NCI-H345 (cell line): Measurements from ENCODE around the gene SPAG9.
"Not testable (repeated sequence)": the region's sequence is repeated elsewhere in the genome, so short reads cannot be mapped to it uniquely, and the experiment has no call there.

Experiments used
- DNase-seq: peaks from one replicate; lab custom pipeline; 2025; lab: John Stamatoyannopoulos, UW

The SPAG9 gene

DNA sequence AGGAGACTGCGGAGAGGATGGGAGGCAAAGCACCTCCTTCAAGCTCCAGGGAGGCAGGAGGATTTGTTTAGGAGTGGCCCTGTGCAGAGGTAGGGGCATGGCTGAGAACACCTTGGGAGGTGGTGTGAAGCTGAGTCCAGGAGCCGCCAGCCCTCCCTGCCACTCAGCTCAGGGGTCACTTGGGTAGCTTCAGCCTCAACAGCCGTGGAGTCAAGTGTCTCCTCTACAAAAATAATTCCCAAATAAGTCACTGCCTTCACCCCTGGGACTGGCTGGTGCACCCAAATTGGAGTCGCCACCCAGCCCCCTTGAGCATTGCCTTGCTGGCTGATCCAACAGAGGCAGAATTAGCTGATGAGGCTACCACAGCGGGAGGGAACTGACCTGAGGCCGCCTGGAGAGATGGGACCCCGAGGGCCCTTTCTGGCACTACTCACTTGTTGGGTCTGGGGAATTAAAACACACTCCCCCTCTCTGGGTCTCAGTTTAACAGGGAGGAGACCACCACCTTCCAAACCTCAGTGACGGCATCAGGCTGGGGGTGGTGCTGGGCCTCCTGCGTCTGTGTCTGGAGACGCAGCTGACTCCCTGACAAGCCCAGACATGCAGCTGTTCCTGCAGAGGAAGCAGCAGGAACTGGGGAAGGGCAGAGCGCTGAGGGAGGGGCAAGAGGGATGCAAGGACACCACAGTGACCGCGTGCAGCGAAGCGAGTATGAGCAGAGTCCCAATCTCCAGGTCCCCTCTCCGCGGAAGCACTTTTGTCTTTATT is 166.7 kb downstream of the SPAG9 start:
- peak; percentile 81 for DNase-seq

DNA sequence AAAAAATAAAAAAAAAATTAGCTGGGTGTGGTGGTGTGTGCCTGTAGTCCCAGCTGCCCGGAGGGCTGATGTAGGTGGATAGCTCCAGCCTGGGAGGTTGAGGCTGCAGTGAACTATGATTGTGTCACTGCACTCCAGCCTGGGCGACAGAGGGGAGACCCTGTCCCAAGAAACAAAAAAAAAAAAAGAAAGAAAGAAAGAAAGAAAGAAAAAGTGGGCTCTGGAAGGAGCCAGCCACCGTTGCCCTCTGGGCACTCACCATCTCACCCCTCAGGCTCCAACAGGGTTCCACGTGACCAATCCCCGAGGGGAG is 167.2 kb downstream of the SPAG9 start:
- DNase-seq = no peak

DNA sequence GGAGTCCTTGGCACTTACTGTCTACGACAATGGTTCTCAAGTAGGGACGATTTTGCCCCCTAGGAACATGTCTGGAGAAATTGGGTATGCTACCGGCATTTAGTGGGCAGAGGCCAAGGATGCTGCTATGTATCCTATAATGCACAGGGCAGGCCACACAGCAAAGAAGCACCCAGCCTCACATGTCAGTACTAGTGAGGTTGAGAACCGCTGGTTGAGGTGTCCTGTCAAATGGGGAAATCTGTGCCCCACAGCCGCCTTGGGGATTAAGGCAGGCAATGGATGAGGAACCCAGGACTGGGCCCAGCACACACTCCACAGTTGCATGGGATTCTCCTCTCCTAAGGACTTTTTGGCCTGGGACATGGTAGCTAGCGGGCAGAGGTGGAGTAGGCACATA is 167.8 kb downstream of the SPAG9 start:
- DNase-seq = no peak

- DNase-seq = peak; percentile 87
Observed at GRCh38 chr17:50952013-50952412, 168.7 kb downstream of the SPAG9 start.

- DNase-seq = peak; percentile 42
Observed at GRCh38 chr17:50949989-50950877, 170.4 kb downstream of the SPAG9 start.

DNA sequence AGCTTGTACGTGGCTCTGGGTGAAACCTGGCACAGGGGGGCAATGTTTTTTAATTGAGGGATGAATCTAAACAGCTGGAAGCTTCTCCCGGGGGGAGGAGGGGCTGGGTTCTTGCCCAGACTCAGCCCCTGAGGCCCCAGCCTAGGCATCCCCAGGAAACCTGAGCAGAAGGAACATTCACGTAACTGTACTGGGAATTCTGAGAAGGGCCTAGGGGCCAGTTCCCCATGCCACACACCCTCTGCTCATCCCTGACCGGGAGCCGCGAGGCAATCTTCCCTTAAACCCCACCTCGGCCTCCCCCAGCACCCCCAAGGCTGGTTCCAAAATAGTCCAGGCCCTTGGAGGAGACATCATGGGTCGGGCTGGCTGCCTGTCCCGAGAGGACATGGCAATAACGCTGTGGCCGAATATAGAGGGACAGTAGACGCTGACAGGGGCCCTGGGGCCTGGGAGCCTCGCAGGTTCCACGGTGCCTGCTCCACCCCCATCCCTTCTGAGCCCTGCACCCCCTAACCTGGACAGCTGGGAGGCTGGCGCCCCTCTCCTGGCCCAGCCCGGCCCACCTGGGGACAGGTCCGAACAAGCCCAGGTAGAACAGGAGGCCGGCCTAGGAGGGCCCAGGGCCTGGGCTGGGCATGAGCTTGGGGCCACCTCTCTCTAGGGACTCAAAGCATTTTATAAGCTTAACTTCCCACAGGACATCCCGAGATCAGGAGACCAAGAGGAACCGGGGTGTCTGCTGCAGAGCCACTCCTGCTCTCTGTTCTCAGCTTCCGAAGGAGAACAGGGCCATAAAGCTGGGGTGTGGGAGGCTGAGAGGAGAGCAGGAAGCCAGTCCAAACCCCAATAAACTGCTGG is 171.3 kb downstream of the SPAG9 start:
- no peak for DNase-seq

- DNase-seq = no peak
Observed at GRCh38 chr17:50948711-50949110, 172.0 kb downstream of the SPAG9 start.

GRCh38 chr17:50947782-50948543 is 172.7 kb downstream of the SPAG9 start:
- peak; percentile 85 for DNase-seq

GRCh38 chr17:50946891-50947781 is 173.5 kb downstream of the SPAG9 start:
- DNase-seq = no peak

DNA sequence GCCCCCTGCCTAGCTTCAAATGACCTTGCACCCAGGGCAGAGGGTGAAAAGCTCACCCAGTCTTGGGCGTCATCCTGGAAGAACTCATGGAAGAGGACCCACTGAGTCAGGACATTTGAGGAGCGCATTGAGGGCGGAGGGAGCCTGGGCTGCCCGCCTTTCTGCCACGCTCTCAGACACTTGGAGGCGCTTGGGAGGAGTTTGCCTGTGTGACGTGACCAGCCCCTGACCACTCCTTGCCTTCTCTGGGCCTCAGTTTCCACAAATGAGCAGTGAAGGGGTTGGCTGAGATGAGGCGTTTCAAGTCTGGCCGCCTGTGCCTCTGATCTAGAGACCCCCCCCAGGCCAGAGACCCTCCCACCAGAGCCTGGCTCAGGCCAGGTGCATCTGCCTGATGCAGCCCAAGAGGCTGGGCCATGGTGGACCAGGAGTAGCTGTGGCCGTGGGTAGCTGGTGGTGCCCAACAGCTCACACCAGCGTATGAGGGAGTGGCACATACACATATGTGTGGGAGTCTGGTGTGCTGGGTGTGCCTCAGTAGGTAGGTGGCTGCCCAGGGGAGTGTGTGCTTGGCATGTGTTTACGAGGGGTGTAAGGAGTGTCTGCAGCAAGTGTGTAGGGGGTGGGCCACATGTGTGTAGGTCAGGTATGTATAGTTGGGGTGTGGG is 174.3 kb downstream of the SPAG9 start:
- DNase-seq = no peak

GRCh38 chr17:50945779-50946222 is 174.9 kb downstream of the SPAG9 start:
- DNase-seq = no peak

DNA sequence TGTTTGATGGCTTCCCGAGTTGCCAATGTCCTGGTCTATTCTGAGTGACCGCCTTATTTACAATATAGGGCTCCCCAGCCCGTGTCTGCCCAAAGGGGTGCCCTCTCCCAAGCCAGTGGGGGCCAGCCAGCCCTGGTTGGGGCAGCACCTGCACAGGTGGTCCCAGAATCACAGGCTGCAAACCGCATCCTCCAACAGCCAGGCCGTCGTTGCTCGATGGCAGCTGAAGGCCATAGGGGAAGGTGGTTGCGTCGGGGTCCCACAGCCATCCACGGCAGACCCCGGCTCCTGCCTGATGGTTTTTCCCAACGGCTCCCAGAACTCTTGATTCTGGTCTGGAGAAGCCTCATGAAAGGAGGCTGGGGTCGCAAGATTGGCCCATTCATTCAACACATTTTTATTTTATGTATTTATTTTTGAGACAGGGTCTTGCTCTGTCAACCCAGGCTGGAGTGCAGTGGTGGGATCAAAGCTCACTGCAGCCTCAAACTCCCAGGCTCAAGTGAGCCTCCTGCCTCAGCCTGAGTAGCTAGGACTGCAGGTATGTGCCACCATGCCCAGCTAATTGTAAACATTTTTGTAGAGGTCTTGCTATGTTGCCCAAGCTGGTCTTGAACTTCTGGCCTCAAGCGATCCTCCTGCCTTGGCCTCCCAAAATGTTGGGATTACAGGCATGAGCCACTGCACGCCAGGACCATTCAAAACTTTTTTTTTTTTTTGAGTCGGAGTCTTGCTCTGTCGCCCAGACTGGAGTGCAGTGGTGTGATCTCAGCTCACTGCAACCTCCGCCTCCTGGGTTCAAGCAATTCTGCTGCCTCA is 175.6 kb downstream of the SPAG9 start:
- no peak for DNase-seq

- peak; percentile 85 for DNase-seq
Observed at GRCh38 chr17:50944054-50944901, 176.4 kb downstream of the SPAG9 start.

GRCh38 chr17:50943575-50943933 is 177.1 kb downstream of the SPAG9 start:
- peak; percentile 22 for DNase-seq

- not testable (repeated sequence) for DNase-seq
Observed at GRCh38 chr17:50941676-50942048, 179.0 kb downstream of the SPAG9 start.

- no peak for DNase-seq
Observed at GRCh38 chr17:50939795-50940684, 180.6 kb downstream of the SPAG9 start.

GRCh38 chr17:50939542-50939794 is 181.2 kb downstream of the SPAG9 start:
- no peak for DNase-seq
